CD4-positive, alpha-beta T cell treated with Interleukin-15 for 4 hours (primary cell): ENCODE data around the gene SPART.
"Not testable (repeated sequence)": the region's sequence is repeated elsewhere in the genome, so short reads cannot be mapped to it uniquely, and the experiment has no call there.

ENCODE experiments used
- DNase-seq: peaks from one replicate; pipeline ENCODE4 v3.0.0-alpha.2; 2020; ENCODE audit warnings: low spot score

SPART gene

GRCh38 chr13:36353001-36353400 is 6.8 kb upstream of the SPART start:
- no peak for DNase-seq

DNA sequence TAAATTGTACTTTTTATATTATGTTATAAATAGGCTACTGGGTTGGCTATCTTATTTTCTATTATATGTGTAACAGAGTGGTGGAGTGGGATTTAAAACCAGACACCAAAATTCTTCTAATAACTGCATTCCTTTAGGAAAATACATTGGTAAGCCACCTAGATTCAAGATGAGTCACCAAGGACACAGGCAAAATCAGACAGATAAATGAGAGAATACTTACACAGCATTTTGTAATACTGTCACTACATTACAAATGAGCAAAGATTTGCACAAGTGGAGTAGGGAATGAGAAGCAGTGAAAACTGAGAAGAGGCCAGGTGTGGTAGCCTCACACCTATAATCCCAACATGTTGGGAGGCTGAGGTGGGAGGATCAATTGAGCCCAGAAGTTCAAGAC is 6.2 kb upstream of the SPART start:
- no peak for DNase-seq

DNA sequence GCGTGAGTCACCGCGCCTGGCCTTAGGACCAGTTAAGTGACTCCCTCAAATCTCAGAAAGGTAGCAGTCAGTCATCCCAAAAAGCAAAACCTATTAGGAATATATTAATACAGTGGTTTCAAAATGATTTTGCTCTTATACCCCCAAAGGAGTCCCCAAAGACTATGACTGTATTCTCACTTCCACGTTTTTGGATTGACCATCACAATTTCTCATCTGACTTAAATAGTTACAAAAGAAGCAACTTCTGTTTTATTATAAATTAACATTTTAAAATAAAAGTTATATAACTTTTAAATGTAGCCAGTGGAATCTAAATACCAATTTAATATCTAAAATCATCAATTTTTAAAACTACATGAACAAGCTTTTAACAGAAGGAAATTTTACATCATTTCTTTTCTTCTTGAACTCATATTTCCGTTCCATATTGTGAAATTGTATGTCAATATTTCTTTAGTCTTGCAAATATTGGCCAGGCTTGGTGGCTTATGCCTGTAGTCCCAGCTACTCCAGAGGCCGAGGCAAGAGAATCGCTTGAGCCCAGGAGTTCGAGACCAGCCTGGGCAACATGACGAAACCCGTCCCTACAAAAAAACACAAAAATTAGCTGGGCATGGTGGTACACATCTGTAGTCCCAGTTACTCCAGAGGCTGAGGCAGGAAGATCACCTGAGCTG is 1.5 kb upstream of the SPART start:
- DNase-seq = no peak

DNA sequence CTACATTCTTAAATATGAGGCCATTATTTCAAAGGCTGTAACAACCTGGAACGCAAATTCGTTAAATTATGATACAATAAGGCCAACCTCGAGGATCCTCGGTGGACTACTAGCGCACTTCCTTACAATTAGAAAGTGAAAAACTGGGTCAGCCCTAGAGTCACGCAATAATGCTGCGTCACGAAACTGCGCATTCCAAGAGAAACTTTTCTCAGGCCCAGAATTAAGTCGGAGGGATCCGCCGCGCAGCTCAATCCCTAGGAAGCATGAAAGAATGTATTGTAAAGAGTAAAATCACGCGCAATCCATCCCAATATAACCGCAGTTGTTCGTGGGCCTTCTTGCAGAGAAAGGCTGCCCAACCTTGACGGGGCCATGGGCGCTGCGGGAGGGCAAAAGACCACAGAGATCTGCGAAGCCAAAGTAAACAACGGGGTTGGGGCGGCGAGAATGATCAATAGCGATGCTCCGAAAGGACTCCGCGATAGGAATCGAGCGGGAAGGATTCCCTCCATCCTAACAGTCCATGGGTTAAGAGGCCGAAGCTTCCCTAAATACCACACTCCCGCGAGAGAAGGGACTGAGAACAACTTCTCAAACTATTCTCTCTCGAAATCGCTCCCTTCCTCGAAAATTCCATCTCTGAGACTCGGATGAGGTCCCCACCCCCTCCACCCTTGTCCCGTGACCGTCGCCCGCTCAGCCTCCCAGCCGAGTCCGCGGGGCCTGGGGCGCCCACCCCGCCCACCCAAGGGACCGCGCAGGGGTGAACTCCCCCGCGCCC is 564 bp downstream of the SPART start:
- peak; percentile 36 for DNase-seq

DNA sequence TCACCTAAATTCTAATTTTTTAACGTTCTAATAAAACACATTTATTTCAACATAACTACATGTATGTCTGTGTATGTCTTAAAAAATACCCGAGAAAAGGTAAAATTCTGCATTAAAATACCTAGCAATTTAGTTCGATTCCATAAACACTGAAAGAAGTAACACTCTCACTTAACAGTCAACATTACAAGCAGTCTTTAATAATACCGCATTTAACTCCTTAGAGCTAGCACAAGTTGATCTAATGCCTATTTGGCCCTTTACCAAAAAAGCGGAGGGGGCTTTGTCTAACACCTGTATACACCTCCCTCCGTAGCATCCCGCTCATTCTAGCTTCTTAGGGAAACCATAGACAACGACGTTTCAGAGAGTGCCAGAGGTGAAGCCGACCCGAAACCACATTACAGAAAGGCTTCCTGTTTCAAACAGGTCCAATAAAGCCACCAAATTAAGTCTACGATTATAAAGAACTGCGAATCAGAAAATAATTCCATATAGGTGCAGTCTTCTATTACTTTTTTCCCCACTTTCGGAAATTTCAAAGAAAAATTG is 1.2 kb downstream of the SPART start:
- DNase-seq = peak; percentile 10

GRCh38 chr13:36344173-36344572 is 2.0 kb downstream of the SPART start:
- no peak for DNase-seq

DNA sequence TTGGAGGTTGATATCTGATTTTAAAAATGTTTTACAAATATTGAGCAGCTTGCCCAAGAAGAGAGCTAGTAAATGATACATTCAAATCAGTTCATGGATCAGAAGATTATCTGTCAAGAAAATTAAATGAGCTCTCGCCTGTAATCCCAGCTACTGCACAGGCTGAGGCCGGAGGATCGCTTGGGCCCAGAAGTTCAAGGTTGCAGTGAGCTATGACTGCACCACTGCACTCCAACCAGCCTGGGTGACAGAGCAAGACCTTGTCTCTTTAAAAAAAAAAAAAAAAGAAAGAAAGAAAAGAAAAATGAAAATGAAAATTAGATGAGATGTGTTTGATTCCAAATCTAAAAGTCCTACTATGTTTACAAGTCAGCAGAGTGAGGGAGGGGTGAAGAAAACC is 2.4 kb downstream of the SPART start:
- DNase-seq = no peak

DNA sequence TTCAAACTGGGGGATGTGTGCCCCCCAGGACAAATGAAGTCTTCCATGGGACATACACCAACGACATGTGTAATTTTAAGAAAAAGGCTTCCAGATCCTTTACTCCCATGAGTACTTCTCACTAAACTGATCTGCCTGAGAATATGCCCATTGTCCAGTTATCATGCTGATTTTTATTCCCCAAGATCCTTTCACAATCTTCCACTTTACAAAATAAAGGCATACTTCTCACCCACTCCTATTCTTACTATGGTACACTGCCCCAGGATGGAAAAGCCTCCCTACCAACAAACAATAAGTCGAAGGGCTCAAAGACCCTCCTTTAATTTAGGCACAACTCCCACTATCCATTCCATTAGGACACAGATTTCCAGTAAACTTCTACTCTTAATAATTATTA is 3.5 kb downstream of the SPART start:
- DNase-seq = no peak

DNA sequence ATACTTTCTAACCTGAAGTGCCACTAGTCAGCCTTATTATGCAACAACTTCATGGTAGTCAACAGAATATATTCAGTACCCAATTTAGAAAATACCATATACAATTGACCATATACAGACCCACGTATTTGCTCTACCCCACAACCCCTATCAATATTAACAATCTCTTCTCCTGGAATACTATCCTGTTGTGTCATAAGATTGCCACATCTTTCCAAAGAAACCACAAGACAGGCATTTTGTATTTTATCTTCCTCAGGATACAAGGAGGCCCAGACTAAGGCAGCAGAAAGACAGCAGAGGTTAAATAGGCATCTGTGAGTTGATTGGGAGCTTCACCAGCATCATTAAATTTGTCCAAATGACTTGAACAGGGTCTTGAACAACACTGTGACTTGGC is 4.5 kb downstream of the SPART start:
- DNase-seq = no peak

GRCh38 chr13:36339600-36340155 is 6.5 kb downstream of the SPART start:
- DNase-seq = no peak

DNA sequence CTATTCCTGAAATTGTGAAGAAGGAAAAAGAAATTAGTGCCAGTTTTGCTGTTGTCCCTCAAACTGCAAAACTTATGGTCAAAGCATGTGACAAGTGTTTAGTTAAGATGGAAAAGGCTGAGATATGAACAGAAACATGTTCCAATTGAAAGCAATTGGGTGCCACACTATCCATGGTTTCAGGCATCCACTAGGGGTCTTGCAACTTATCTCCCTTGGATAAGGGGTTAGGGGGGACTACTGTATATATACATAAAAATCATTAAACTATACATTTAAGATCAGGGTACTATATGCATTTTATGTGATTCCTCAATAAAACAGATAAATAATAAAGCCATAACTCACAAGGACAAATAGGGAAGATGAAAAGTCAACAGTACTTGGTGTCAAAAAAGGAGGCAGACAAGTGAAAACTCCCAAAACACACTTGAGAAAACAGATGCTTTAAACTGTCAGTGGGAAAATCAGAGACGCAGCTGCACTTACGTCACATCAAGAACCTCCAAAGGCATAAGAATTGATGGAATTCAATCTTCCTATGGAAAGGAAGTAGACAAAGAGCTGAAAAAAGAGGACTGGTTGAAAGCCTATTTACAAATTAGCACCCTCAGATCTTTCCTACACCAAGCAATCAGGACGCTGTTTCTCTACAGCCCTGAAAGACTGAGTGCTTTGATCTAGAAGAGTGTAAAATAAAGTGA is 8.1 kb downstream of the SPART start:
- no peak for DNase-seq

DNA sequence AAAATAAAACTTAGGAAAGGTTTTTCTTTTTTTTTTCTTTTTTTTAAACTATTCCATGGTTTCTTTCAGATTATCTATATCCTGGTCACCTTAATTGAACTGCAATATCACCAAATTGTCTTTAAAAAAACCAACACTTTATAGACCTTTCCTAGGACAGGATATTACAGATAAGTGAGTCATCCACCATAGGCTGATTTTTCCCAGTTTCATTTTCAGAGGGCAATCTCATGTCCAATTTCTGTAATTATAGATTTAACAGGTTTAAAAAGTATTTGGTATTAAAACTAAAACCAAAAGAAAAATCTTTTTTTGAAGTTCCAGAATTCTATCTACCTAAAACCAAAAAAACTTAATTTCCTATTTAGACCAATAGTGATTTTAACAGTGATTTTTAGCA is 13.2 kb downstream of the SPART start:
- DNase-seq = no peak

GRCh38 chr13:36332255-36332654 is 13.9 kb downstream of the SPART start:
- not testable (repeated sequence) for DNase-seq

- no peak for DNase-seq
Observed at GRCh38 chr13:36331280-36331679, 14.9 kb downstream of the SPART start.

DNA sequence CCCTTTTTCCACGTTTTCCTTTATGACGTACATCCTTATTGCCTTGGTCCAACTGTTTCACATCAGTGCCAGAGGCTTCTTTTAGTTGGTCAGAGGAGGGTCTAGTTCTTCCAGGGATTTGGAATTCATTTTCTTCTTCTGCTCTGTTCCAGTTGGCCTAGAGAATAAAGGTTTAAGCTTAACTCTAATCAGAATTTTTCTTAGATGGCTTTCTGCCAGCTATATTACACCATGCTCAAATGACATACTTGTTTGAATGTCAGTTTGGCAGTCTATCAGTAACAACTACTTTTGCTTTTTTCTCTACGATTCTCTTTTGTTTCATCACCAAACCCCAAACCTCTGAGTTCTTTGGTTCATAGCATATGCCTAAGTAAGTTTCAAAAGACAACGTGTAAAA is 16.8 kb downstream of the SPART start:
- no peak for DNase-seq

DNA sequence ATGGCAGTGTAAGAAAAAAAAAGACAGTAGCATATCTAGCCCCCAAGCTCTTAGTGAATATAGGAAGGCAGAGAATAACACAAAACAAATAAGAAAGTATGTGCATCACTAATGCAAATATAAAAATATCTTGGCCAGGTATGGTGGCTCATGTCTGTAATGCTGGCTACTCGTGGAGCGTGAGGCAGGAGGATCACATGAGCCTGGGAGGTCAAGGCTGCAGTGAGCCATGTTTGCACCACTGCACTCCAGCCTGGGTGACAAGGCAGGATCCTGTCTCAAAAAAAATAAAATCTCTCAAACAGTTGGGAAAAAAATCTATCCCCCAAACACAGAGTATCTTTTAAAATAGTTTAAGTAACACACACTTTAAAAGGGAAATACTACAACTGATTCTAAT is 17.4 kb downstream of the SPART start:
- no peak for DNase-seq

DNA sequence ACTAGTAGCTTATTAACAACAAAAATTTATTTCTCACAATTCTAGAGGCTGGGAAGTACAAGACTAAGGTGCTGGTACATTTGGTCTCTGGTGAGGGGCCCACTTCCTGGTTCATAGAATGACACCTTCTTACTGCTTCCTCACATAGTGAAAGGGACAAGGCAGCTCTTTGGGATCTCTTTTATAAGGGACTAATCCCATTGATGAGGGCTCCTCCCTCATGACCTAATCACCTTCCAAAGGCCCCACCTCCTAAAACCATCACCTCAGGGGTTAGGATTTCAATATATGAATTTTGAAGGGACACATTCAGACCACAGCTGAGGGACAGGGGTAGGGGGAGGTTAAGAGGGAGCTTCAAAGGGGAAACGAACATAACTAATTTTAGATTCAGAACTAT is 20.3 kb downstream of the SPART start:
- no peak for DNase-seq

DNA sequence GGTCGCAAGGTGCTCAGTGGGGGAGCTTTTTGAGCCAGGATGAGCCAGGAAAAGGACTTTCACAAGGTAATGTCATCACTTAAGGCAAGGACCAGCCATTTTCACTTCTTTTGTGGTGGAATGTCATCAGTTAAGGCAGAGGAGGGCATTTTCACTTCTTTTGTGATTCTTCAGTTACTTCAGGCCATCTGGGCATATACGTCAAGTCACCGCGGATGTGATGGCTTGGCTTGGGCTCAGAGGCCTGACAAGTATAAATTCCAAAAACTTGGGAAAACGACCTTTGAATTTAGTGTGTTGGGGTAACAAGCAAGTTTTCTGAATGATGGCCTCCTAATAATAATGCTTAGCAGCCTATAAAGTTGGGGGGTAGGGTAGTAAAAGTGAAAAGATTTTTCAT is 21.3 kb downstream of the SPART start:
- DNase-seq = not testable (repeated sequence)

DNA sequence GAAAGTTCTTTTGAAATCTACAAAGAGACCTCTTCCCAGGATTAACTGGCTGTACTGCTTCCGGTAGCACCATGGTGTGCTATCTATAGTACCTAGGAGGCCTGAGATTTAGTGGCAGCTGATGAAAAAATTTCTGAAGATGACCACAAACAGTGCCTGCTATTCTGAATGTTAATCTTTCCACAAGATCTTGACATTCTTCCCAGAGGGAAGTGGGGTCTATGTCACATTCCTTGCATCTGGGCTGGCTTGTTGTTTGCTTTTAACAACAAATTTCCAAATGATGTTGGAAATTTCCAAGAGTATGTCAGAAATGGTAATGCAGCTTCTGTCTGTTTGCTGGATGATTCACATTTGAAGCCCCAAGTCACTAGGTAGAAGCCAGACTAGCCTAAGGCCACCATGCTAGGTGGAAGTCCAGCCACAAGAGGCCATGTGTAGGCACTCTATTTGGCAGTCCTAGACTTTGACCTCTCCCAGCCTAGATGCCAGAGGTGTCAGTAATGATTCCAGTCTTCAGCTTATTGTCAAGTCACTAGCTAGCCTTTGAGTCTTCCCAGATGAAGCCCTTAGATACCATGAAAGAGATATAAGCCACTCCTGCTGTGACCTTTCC is 22.1 kb downstream of the SPART start:
- no peak for DNase-seq

GRCh38 chr13:36323408-36323807 is 22.8 kb downstream of the SPART start:
- DNase-seq = no peak

DNA sequence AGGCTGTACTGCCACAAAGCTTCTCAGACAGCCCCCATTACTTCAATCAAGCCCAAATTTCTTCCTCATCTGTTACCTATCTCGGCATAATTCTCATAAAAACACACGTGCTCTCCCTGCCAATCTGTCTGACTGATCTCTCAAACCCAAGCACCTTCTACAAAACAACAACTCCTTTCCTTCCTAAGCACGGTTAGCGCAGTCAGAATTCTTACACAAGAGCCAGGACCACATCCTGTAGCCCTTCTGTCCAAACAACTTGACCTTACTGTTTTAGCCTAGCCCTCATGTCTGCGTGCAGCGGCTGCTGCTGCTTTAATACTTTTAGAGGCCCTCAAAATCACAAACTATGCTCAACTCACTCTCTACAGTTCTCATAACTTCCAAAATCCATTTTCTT is 26.4 kb downstream of the SPART start:
- DNase-seq = not testable (repeated sequence)
